ENCODE measurements around the gene FAM180A. TPM values are rescaled to one million over a fixed set of nuclear protein-coding genes. Genes with fewer than 3 reads are reported as not detected.

FAM180A gene
- total RNA-seq, 1 experiment from 2014 or later, result not detected

DNA sequence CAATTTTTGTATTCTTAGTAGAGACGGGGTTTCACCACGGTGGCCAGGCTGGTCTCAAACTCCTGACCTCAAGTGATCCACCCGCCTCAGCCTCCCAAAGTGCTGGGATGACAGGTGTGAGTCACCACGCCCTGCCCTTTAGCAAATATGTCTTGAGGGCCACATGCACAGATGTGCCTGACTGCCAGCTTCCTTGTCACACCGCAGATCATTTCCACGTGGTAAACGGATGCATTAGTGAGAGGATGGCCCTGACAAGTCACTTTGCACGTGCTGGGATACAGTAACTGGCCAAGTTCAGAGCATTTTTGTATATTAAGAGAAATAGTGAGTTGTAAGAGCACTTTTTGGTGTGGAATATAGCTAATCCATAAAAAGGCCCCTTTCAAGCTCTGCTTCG lies 44.3 kb upstream of the FAM180A start:
- no peak for DNase-seq (ENCODE audit: low read depth, low spot score)
- ChIA-PET CTCF (no interaction called here), POLR2A (no interaction called here)
- H3K36me3 ChIP-seq (ENCODE audit: control insufficient read depth, insufficient read depth, low read length), result no peaks in the 10 kb centered on the region
- no peaks in the 10 kb centered on the region for H3K9me3 ChIP-seq (ENCODE audit: control insufficient read depth, insufficient read depth, low read depth, low read length)
- ATAC-seq, result no peak
- in situ Hi-C loops (cut with HindIII; ENCODE audit: low pct_unique_long_range_greater_than_20kb, low sequenced_read_pairs) (no loop called here), intact Hi-C loops (cut with micrococcal nuclease; ENCODE audit: unreplicated experiment) (no loop called here)
- H3K4me3 ChIP-seq (ENCODE audit: low read depth in 2 of 2, low read length in 2 of 2), result no peak overlapping the region
- TF ChIP-seq SIN3A (IDR thresholded peaks at IDR 0.05; ENCODE audit: borderline replicate concordance, insufficient read depth, low read depth, low read length) (no peak), REST (IDR thresholded peaks at IDR 0.05; ENCODE audit: insufficient read depth in 1 of 2, low read depth in 2 of 2, low read length in 1 of 2) (no peak), POLR2AphosphoS5 (IDR thresholded peaks at IDR 0.05; ENCODE audit: low read depth, low read length) (no peak), CTCF (IDR thresholded peaks at IDR 0.05) (no peak), TCF7L2 (IDR thresholded peaks at IDR 0.05; ENCODE audit: low read depth, low read length) (no peak)
- no peaks in the 10 kb centered on the region for H3K27me3 ChIP-seq (ENCODE audit: control insufficient read depth, insufficient read depth, low read length)
- H3K4me1 ChIP-seq (ENCODE audit: control insufficient read depth, insufficient read depth, low read length), result no peaks in the 10 kb centered on the region
- no TSS peak for BruUV-seq (replicated peaks)
- H3K27ac ChIP-seq (ENCODE audit: low read length), result no peak overlapping the region

DNA sequence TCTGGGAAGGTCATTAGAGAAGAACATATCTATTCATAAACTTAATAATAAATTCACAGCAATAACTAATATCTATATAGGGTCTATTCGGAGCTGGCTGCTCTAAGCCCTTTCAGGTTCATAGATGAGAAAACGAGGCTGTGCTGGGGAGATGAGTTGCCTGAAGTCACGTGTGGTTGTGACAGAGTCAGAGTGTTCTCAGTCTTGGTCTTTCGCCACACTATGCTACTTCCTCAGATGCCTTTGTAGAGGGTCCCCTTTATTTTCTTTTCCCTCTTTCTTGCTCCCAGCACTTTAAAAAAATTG lies 43.7 kb upstream of the FAM180A start:
- TF ChIP-seq CTCF (IDR thresholded peaks at IDR 0.05), result no peak
- no peak for TF ChIP-seq SIN3A (IDR thresholded peaks at IDR 0.05; ENCODE audit: borderline replicate concordance, insufficient read depth, low read depth, low read length)
- TF ChIP-seq TCF7L2 (IDR thresholded peaks at IDR 0.05; ENCODE audit: low read depth, low read length), result no peak
- no peak for TF ChIP-seq REST (IDR thresholded peaks at IDR 0.05; ENCODE audit: insufficient read depth in 1 of 2, low read depth in 2 of 2, low read length in 1 of 2)
- TF ChIP-seq POLR2AphosphoS5 (IDR thresholded peaks at IDR 0.05; ENCODE audit: low read depth, low read length), result no peak
- in situ Hi-C loops (cut with HindIII; ENCODE audit: low pct_unique_long_range_greater_than_20kb, low sequenced_read_pairs) (no loop called here), intact Hi-C loops (cut with micrococcal nuclease; ENCODE audit: unreplicated experiment) (no loop called here)
- H3K27ac ChIP-seq (ENCODE audit: low read length), result no peak overlapping the region
- DNase-seq (ENCODE audit: low read depth, low spot score) (no peak), ATAC-seq (no peak)
- H3K9me3 ChIP-seq (ENCODE audit: control insufficient read depth, insufficient read depth, low read depth, low read length), result no peaks in the 10 kb centered on the region
- H3K4me3 ChIP-seq (ENCODE audit: low read depth in 2 of 2, low read length in 2 of 2), result no peak overlapping the region
- POLR2A ChIA-PET, result no interaction called here
- CTCF ChIA-PET, result no interaction called here
- no peaks in the 10 kb centered on the region for H3K36me3 ChIP-seq (ENCODE audit: control insufficient read depth, insufficient read depth, low read length)
- H3K4me1 ChIP-seq (ENCODE audit: control insufficient read depth, insufficient read depth, low read length), result no peaks in the 10 kb centered on the region
- H3K27me3 ChIP-seq (ENCODE audit: control insufficient read depth, insufficient read depth, low read length), result no peaks in the 10 kb centered on the region
- BruUV-seq (replicated peaks), result no TSS peak

Data from Panc1 (cell line).